CD8-positive, alpha-beta memory T cell (primary cell): ENCODE results near the gene AOPEP. TPM values are rescaled to one million over a fixed set of nuclear protein-coding genes. Genes with fewer than 3 reads are reported as not detected.

ENCODE experiments used
- CTCF ChIA-PET: fragments of 350-600 bp; sonication (Branson Sonifier 250); formaldehyde crosslinking; loops from one replicate; lab custom pipeline; 2021; ENCODE audit warnings: antibody characterized with exemption; lab: Charles Lee
- POLR2A ChIA-PET: fragments of 350-600 bp; sonication (Branson Sonifier 250); formaldehyde crosslinking; loops from one replicate; lab custom pipeline; 2021; ENCODE audit warnings: antibody characterized with exemption; lab: Charles Lee
- DNase-seq, 5 donors: peaks; one replicate each; pipeline versions ENCODE4 v3.0.0 to v3.0.0-alpha.2; 2020 to 2022; ENCODE audit warnings: mixed read lengths in 1 of 5
- H3K27ac ChIP-seq: one replicate; pipeline ENCODE4 v1.7.0; 2013; ENCODE audit warnings: low read depth, mild to moderate bottlenecking, low read length, moderate library complexity
- H3K27me3 ChIP-seq: 2 replicates; pipeline ENCODE4 v1.7.0; 2013; ENCODE audit warnings: low read length, mild to moderate bottlenecking; ENCODE audit not compliant: insufficient read depth, poor library complexity, severe bottlenecking
- H3K36me3 ChIP-seq: 2 replicates; pipeline ENCODE4 v1.7.0; 2013; ENCODE audit warnings: mild to moderate bottlenecking, low read length, moderate library complexity; ENCODE audit not compliant: insufficient read depth
- H3K4me1 ChIP-seq: 2 replicates; pipeline ENCODE4 v1.7.0; 2013; ENCODE audit warnings: mild to moderate bottlenecking, low read length, moderate library complexity; ENCODE audit not compliant: insufficient read depth
- H3K4me3 ChIP-seq: 2 replicates; pipeline ENCODE4 v1.7.0; 2013; ENCODE audit warnings: mild to moderate bottlenecking, low read length
- H3K9me3 ChIP-seq: 2 replicates; pipeline ENCODE4 v1.7.0; 2013; ENCODE audit warnings: mild to moderate bottlenecking, low read length
- H3K27ac Mint-ChIP-seq, 8 donors: one replicate each; pipeline ENCODE4 v1.8.0; 2020 to 2021; ENCODE audit warnings: mixed read lengths in 8 of 8, mild to moderate bottlenecking in 6 of 8, inconsistent platforms in 3 of 8, moderate library complexity in 3 of 8
- H3K27me3 Mint-ChIP-seq, 2 donors: one replicate each; pipeline ENCODE4 v1.8.0; 2020 to 2021; ENCODE audit warnings: mixed read lengths in 2 of 2, mild to moderate bottlenecking in 1 of 2, moderate library complexity in 1 of 2
- H3K36me3 Mint-ChIP-seq, 3 donors: one replicate each; pipeline ENCODE4 v1.8.0; 2020 to 2021; ENCODE audit warnings: mixed read lengths in 3 of 3, inconsistent platforms in 1 of 3, mild to moderate bottlenecking in 1 of 3
- H3K4me1 Mint-ChIP-seq, 3 donors: one replicate each; pipeline ENCODE4 v1.8.0; 2020 to 2021; ENCODE audit warnings: mixed read lengths in 3 of 3, inconsistent platforms in 1 of 3, mild to moderate bottlenecking in 1 of 3
- H3K4me3 Mint-ChIP-seq, 7 donors: one replicate each; pipeline ENCODE4 v1.8.0; 2020 to 2021; ENCODE audit warnings: mixed read lengths in 7 of 7, mild to moderate bottlenecking in 6 of 7, moderate library complexity in 4 of 7, inconsistent platforms in 2 of 7
- H3K9me3 Mint-ChIP-seq, 5 donors: one replicate each; pipeline ENCODE4 v1.8.0; 2020 to 2022; ENCODE audit warnings: mixed read lengths in 5 of 5, mild to moderate bottlenecking in 3 of 5, moderate library complexity in 2 of 5, inconsistent platforms in 1 of 5
- polyA plus RNA-seq: library from polyadenylated mRNA; unstranded; fragments of 300-500 nt; fragmentation: Illumina TruSeq; gene quantifications from one replicate; pipeline ENCODE4 v1.2.3, GENCODE V29; 2021
- total RNA-seq, 2 experiments: library from RNA; stranded (reverse); gene quantifications; one replicate each; pipeline ENCODE4 v1.2.3, GENCODE V29; 2021

AOPEP gene
- total and polyA plus RNA-seq, 3 experiments from 2014 or later = 4.2 to 7.1 (median 6.9) TPM

- Histone ChIP-seq H3K36me3 (no peaks in the 10 kb centered on the region), H3K9me3 (no peaks in the 10 kb centered on the region), H3K27ac (no peak overlapping the region), H3K4me1 (no peaks in the 10 kb centered on the region), H3K27me3 (no peaks in the 10 kb centered on the region), H3K4me3 (no peak overlapping the region)
- Mint-ChIP-seq H3K4me3 (no peak overlapping the region), H3K27ac (no peak overlapping the region), H3K4me1 (no peaks in the 10 kb centered on the region), H3K27me3 (no peaks in the 10 kb centered on the region), H3K9me3 (no peaks in the 10 kb centered on the region), H3K36me3 (peaks cover 0 to 6% (median 2%) of the 10 kb centered on the region in 3 donors)
- ChIA-PET POLR2A (no interaction called here), CTCF (no interaction called here)
- no peak for DNase-seq
Observed at GRCh38 chr9:94852373-94852772, 125.9 kb downstream of the AOPEP start.

DNA sequence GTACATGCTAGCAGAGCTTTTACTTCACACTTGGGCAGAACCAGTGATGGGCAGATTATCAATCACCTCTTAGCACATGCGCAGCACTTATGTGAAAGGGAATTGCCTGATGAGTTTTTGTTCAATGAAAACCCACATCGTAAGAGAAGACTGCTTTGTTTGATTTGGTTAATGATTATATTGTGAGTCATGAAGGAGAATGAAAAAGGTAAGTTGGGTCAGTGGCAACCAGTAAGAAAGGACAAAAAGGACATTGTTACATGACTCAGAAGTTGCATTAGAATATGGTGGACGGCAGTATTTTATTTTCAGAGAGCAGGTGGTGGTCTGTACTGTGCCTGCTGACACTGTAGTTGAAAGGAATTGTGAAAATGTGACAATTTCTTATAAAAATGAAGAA is 127.4 kb downstream of the AOPEP start:
- ChIA-PET CTCF (no interaction called here), POLR2A (no interaction called here)
- H3K36me3 Mint-ChIP-seq = peaks cover 2 to 9% (median 6%) of the 10 kb centered on the region in 3 donors
- no peak overlapping the region for H3K27ac Mint-ChIP-seq
- no peaks in the 10 kb centered on the region for H3K4me1 Mint-ChIP-seq
- H3K36me3 ChIP-seq = no peaks in the 10 kb centered on the region
- H3K4me1 ChIP-seq = no peaks in the 10 kb centered on the region
- H3K27me3 ChIP-seq = no peaks in the 10 kb centered on the region
- H3K27me3 Mint-ChIP-seq = no peaks in the 10 kb centered on the region
- peaks cover 0 to 6% (median 0%) of the 10 kb centered on the region in 5 donors for H3K9me3 Mint-ChIP-seq
- H3K4me3 ChIP-seq = no peak overlapping the region
- DNase-seq = no peak
- H3K27ac ChIP-seq = no peak overlapping the region
- no peaks in the 10 kb centered on the region for H3K9me3 ChIP-seq
- H3K4me3 Mint-ChIP-seq = no peak overlapping the region

DNA sequence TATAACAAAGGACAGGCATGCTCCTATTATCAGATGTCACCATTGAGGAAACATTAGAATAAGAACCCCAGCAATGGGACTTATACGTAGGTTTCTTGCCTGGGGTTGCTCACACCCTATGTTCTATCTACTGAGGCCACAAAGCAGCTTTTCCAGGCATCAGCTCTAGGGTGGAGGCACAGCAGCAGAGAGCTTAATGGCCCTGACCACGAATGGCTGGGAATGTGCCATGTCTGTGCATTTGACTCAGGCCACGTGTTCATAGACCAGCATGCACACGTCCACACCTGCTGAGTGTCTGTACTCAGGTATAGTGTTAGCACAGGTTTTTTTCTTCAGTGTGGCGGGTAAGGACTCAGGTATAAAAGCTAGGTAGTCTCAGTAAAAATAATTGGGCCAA is 129.4 kb downstream of the AOPEP start:
- H3K27me3 ChIP-seq = no peaks in the 10 kb centered on the region
- no peaks in the 10 kb centered on the region for H3K36me3 ChIP-seq
- H3K27ac ChIP-seq = no peak overlapping the region
- H3K4me1 ChIP-seq = peaks cover 13% of the 10 kb centered on the region
- peaks cover 17 to 20% (median 19%) of the 10 kb centered on the region in 3 donors for H3K4me1 Mint-ChIP-seq
- ChIA-PET POLR2A (no interaction called here), CTCF (no interaction called here)
- no peaks in the 10 kb centered on the region for H3K27me3 Mint-ChIP-seq
- peaks cover 0 to 6% (median 0%) of the 10 kb centered on the region in 5 donors for H3K9me3 Mint-ChIP-seq
- DNase-seq = no peak
- H3K4me3 Mint-ChIP-seq = no peak overlapping the region
- H3K36me3 Mint-ChIP-seq = peaks cover 2 to 6% (median 6%) of the 10 kb centered on the region in 3 donors
- no peaks in the 10 kb centered on the region for H3K9me3 ChIP-seq
- no peak overlapping the region for H3K4me3 ChIP-seq
- no peak overlapping the region for H3K27ac Mint-ChIP-seq

DNA sequence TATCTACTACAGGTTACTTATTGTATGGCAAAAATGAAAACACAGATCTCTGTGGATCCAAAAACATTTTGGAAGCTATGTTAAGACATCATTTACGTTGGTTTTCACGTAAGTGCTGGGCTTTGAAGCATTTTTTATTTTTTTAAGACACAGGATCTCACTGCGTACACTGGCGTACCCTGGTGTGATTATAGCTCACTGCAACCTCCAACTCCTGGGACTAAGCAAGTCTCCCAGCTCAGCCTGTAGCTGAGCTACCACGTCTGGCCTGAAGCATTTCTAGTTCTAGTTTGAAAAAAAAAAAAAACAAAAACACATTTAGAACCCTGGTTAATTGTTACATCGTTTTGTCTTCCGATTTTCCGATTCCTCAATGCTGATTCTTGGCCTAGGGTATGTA is 131.3 kb downstream of the AOPEP start:
- H3K4me1 Mint-ChIP-seq = peaks cover 36 to 39% (median 38%) of the 10 kb centered on the region in 3 donors
- H3K4me3 ChIP-seq = no peak overlapping the region
- POLR2A ChIA-PET = no interaction called here

DNA sequence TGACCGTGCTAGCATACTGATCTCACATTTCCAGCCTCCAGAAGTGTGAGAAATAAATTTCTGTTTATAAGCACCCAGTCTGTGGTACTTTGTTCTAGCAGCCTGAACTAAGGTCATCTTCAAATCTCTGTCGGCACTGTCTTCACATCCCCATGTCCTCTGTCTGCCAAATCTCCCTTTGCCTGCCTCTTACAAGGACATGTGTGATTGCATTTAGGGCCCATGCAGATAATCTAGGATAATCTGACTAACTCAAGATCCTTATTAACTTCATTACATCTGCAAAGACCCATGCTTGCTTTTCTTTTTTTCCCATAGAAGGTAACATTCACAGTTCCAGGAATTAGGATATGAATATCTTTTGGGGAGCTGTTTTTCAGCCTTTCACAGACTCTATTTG is 132.7 kb downstream of the AOPEP start:
- H3K9me3 ChIP-seq = no peaks in the 10 kb centered on the region
- H3K4me3 ChIP-seq = no peak overlapping the region
- ChIA-PET POLR2A (no interaction called here), CTCF (no interaction called here)
- H3K27ac ChIP-seq = no peak overlapping the region
- H3K9me3 Mint-ChIP-seq = peaks cover 0 to 6% (median 0%) of the 10 kb centered on the region in 5 donors
- H3K36me3 Mint-ChIP-seq = peaks cover 0 to 6% (median 4%) of the 10 kb centered on the region in 3 donors
- H3K27me3 ChIP-seq = no peaks in the 10 kb centered on the region
- peak overlapping the region in 3 of 8 donors; percentile 24 to 87 (median 82) for H3K27ac Mint-ChIP-seq
- no peak for DNase-seq
- no peaks in the 10 kb centered on the region for H3K36me3 ChIP-seq
- H3K4me3 Mint-ChIP-seq = no peak overlapping the region
- peaks cover 30% of the 10 kb centered on the region for H3K4me1 ChIP-seq
- no peaks in the 10 kb centered on the region for H3K27me3 Mint-ChIP-seq
- peaks cover 43 to 49% (median 48%) of the 10 kb centered on the region in 3 donors for H3K4me1 Mint-ChIP-seq

More for the DNA sequence above, 131.3 kb downstream of the AOPEP start:
- no peaks in the 10 kb centered on the region for H3K27me3 ChIP-seq
- CTCF ChIA-PET = no interaction called here
- H3K4me1 ChIP-seq = peaks cover 30% of the 10 kb centered on the region
- Mint-ChIP-seq H3K4me3 (no peak overlapping the region), H3K27ac (peak overlapping the region in 2 of 8 donors; percentile 30 to 85), H3K36me3 (peaks cover 0 to 6% (median 3%) of the 10 kb centered on the region in 3 donors), H3K27me3 (no peaks in the 10 kb centered on the region), H3K9me3 (peaks cover 0 to 6% (median 0%) of the 10 kb centered on the region in 5 donors)
- no peaks in the 10 kb centered on the region for H3K36me3 ChIP-seq
- no peaks in the 10 kb centered on the region for H3K9me3 ChIP-seq
- H3K27ac ChIP-seq = no peak overlapping the region
- no peak for DNase-seq

DNA sequence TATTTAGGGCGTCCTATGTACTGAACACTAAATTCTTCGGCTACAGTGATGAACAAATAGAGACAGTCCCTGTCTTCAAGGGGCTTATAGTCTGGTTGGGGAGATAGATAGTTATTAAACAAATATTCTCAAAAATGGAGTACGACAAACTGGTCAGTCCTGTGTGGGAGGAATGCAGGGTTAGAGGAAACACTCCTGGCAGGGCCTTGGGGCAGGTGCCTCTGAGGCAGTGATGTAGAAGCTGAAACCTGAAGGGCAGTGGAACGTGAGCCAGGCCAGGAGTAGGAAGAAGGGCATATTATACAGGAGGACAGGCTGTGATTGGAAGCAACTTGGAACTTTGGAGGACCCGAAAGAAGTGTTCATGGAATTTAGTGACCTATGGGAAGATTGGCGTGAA is 133.4 kb downstream of the AOPEP start:
- Mint-ChIP-seq H3K9me3 (peaks cover 0 to 6% (median 0%) of the 10 kb centered on the region in 5 donors), H3K36me3 (peaks cover 0 to 6% (median 4%) of the 10 kb centered on the region in 3 donors), H3K27me3 (no peaks in the 10 kb centered on the region), H3K4me1 (peaks cover 43 to 51% (median 50%) of the 10 kb centered on the region in 3 donors), H3K27ac (peak overlapping the region in 6 of 8 donors; percentile 17 to 94 (median 88)), H3K4me3 (peak overlapping the region; percentile 2 to 81 (median 45))
- H3K4me3 ChIP-seq = no peak overlapping the region
- H3K27ac ChIP-seq = no peak overlapping the region
- DNase-seq = no peak
- H3K27me3 ChIP-seq = no peaks in the 10 kb centered on the region
- POLR2A ChIA-PET = no interaction called here
- H3K4me1 ChIP-seq = peaks cover 30% of the 10 kb centered on the region
- no peaks in the 10 kb centered on the region for H3K36me3 ChIP-seq
- no peaks in the 10 kb centered on the region for H3K9me3 ChIP-seq
- CTCF ChIA-PET = no interaction called here

GRCh38 chr9:94860678-94861588 is 134.4 kb downstream of the AOPEP start:
- Mint-ChIP-seq H3K4me1 (peaks cover 43 to 51% (median 50%) of the 10 kb centered on the region in 3 donors), H3K36me3 (peaks cover 0 to 6% (median 4%) of the 10 kb centered on the region in 3 donors), H3K27ac (peak overlapping the region; percentile 67 to 95 (median 88)), H3K4me3 (peak overlapping the region; percentile 38 to 83 (median 79)), H3K27me3 (no peaks in the 10 kb centered on the region), H3K9me3 (peaks cover 0 to 6% (median 0%) of the 10 kb centered on the region in 5 donors)
- ChIA-PET POLR2A (interaction anchor here (0.6 to 1.6 kb wide), 2 partner anchors 10 to 1506 kb away, joined by 4 to 10 read pairs; no protein-coding TSS in a partner anchor), CTCF (interaction anchor here (0.7 to 1.5 kb wide), 2 partner anchors 77 to 179 kb away, joined by 3 to 4 read pairs; no protein-coding TSS in a partner anchor)
- peak; percentile 53 to 85 (median 80) for DNase-seq
- Histone ChIP-seq H3K4me3 (peak overlapping the region; percentile 50), H3K9me3 (no peaks in the 10 kb centered on the region), H3K4me1 (peaks cover 30% of the 10 kb centered on the region), H3K27me3 (no peaks in the 10 kb centered on the region), H3K36me3 (no peaks in the 10 kb centered on the region), H3K27ac (peak overlapping the region; percentile 63)
